Endodermal cell (in vitro differentiated cells): ENCODE results near the gene U2AF1L4. TPM values are rescaled to one million over a fixed set of nuclear protein-coding genes. Genes with fewer than 3 reads are reported as not detected.
A peak's percentile ranks its signal among the peaks of the same experiment; 100 is the strongest.
"Not testable (repeated sequence)": the region's sequence is repeated elsewhere in the genome, so short reads cannot be mapped to it uniquely, and the experiment has no call there.

Source experiments
- DNase-seq: peaks from one replicate; pipeline ENCODE4 v3.0.0-alpha.2; 2017
- H3K27ac ChIP-seq: 2 replicates; pipeline ENCODE4 v1.5.1; 2013; ENCODE audit warnings: mild to moderate bottlenecking, low read depth, low read length, moderate library complexity
- H3K27me3 ChIP-seq: 2 replicates; pipeline ENCODE4 v1.6.1; 2013; ENCODE audit warnings: mild to moderate bottlenecking, low read length, moderate library complexity; ENCODE audit not compliant: insufficient read depth, control insufficient read depth, poor library complexity, severe bottlenecking
- H3K36me3 ChIP-seq: 2 replicates; pipeline ENCODE4 v1.7.0; 2013; ENCODE audit warnings: mild to moderate bottlenecking, low read length, moderate library complexity; ENCODE audit not compliant: control insufficient read depth, insufficient read depth
- H3K4me1 ChIP-seq: one replicate; pipeline ENCODE4 v1.7.0; 2013; ENCODE audit warnings: low read length; ENCODE audit not compliant: control insufficient read depth, insufficient read depth
- H3K4me3 ChIP-seq: 2 replicates; pipeline ENCODE4 v1.5.1; 2013; ENCODE audit warnings: mild to moderate bottlenecking, low read length, moderate library complexity
- H3K9ac ChIP-seq: 2 replicates; pipeline ENCODE4 v1.6.1; 2013; ENCODE audit warnings: mild to moderate bottlenecking, low read length, moderate library complexity; ENCODE audit not compliant: poor library complexity, severe bottlenecking; ENCODE audit errors: extremely low read depth
- H3K9me3 ChIP-seq: 2 replicates; pipeline ENCODE4 v1.6.1; 2013; ENCODE audit warnings: mild to moderate bottlenecking, low read length, moderate library complexity; ENCODE audit not compliant: control insufficient read depth
- H3K27ac Mint-ChIP-seq: 2 replicates; pipeline ENCODE4 v1.8.0; 2020; ENCODE audit warnings: mixed read lengths
- H3K27me3 Mint-ChIP-seq: 2 replicates; pipeline ENCODE4 v1.8.0; 2021; ENCODE audit warnings: mild to moderate bottlenecking, mixed read lengths; ENCODE audit not compliant: insufficient read depth
- H3K36me3 Mint-ChIP-seq: 2 replicates; pipeline ENCODE4 v1.8.0; 2020; ENCODE audit warnings: low read depth, mixed read lengths
- H3K4me1 Mint-ChIP-seq: 2 replicates; pipeline ENCODE4 v1.8.0; 2020; ENCODE audit warnings: mixed read lengths
- H3K4me3 Mint-ChIP-seq: 2 replicates; pipeline ENCODE4 v1.8.0; 2020; ENCODE audit warnings: mild to moderate bottlenecking, moderate library complexity, mixed read lengths
- H3K9me3 Mint-ChIP-seq: 2 replicates; pipeline ENCODE4 v1.8.0; 2020; ENCODE audit warnings: mild to moderate bottlenecking, mixed read lengths
- CTCF ChIP-seq: fragments of 200-600 bp; sonication (generic); conservative IDR thresholded peaks from 2 replicates; pipeline ENCODE4 v1.5.0; 2021; ENCODE audit warnings: antibody characterized with exemption, mild to moderate bottlenecking
- WGBS, 2 experiments: methylation state at CpG; one replicate each; pipeline versions ENCODE4 v1.1.5 to v1.1.7; 2013; ENCODE audit warnings: missing lambda C conversion rate in 2 of 2, mixed read lengths in 1 of 2; ENCODE audit not compliant: insufficient coverage in 1 of 2, insufficient read length in 1 of 2; 5-methylcytosine and 5-hydroxymethylcytosine counted together
- total RNA-seq, 2 donors: library from RNA; stranded (reverse); fragmentation: NEBNext Ultra II Directional in 1 of 2; extraction: Animal tissue kit (Norgen Biotek cat#: 25700) in 1 of 2; gene quantifications; 2 replicates in 1 of 2; 3 replicates in 1 of 2; pipeline ENCODE4 v1.2.1, GENCODE V29; 2021

The U2AF1L4 gene
- total RNA-seq, 2 donors from 2014 or later, result 17.3 to 23.2 TPM

- Histone ChIP-seq H3K36me3 (no peaks in the 10 kb centered on the region), H3K27me3 (peaks cover 11% of the 10 kb centered on the region), H3K9ac (no peak overlapping the region), H3K4me3 (peak overlapping the region; percentile 72), H3K9me3 (no peaks in the 10 kb centered on the region), H3K27ac (no peak overlapping the region), H3K4me1 (peaks cover 3% of the 10 kb centered on the region)
- peak overlapping the region; percentile 50 for H3K4me3 Mint-ChIP-seq
- no peak overlapping the region for H3K27ac Mint-ChIP-seq
- H3K9me3 Mint-ChIP-seq, result no peaks in the 10 kb centered on the region
- DNase-seq, result no peak
- no peak for TF ChIP-seq CTCF
- peaks cover 15% of the 10 kb centered on the region for H3K4me1 Mint-ChIP-seq
- H3K36me3 Mint-ChIP-seq, result peaks cover 3% of the 10 kb centered on the region
- peaks cover 41% of the 10 kb centered on the region for H3K27me3 Mint-ChIP-seq
- WGBS, 2 experiments, result 54 to 64% methylated on average over 16 of the region's 16 CpGs
Observed at GRCh38 chr19:35774274-35775045, 29.2 kb upstream of the U2AF1L4 start.

- Mint-ChIP-seq H3K27ac (no peak overlapping the region), H3K4me3 (no peak overlapping the region), H3K36me3 (peaks cover 9% of the 10 kb centered on the region), H3K9me3 (no peaks in the 10 kb centered on the region), H3K4me1 (peaks cover 15% of the 10 kb centered on the region), H3K27me3 (peaks cover 37% of the 10 kb centered on the region)
- no peak for TF ChIP-seq CTCF
- Histone ChIP-seq H3K27ac (no peak overlapping the region), H3K9me3 (no peaks in the 10 kb centered on the region), H3K9ac (no peak overlapping the region), H3K27me3 (peaks cover 11% of the 10 kb centered on the region), H3K36me3 (peaks cover 9% of the 10 kb centered on the region), H3K4me1 (peaks cover 3% of the 10 kb centered on the region), H3K4me3 (no peak overlapping the region)
- DNase-seq, result no peak
- 73 to 82% methylated on average over 9 of the region's 9 CpGs for WGBS, 2 experiments
Observed at GRCh38 chr19:35773020-35773806, 28.0 kb upstream of the U2AF1L4 start.

GRCh38 chr19:35772362-35772761 is 27.1 kb upstream of the U2AF1L4 start:
- not testable (repeated sequence) for H3K4me3 ChIP-seq, H3K9ac ChIP-seq, H3K4me3 Mint-ChIP-seq, H3K9me3 ChIP-seq, H3K4me1 ChIP-seq, H3K27ac Mint-ChIP-seq, H3K27ac ChIP-seq, H3K36me3 Mint-ChIP-seq, DNase-seq, H3K9me3 Mint-ChIP-seq
- 92 to 93% methylated on average over 4 to 5 of the region's 5 CpGs for WGBS, 2 experiments
- peaks cover 11% of the 10 kb centered on the region for H3K27me3 ChIP-seq
- H3K36me3 ChIP-seq, result peaks cover 11% of the 10 kb centered on the region
- Mint-ChIP-seq H3K4me1 (peaks cover 14% of the 10 kb centered on the region), H3K27me3 (peaks cover 30% of the 10 kb centered on the region)
